CD14-positive monocyte (primary cell): ENCODE data around the gene UPP1. TPM values are rescaled to one million over a fixed set of nuclear protein-coding genes. Genes with fewer than 3 reads are reported as not detected.

Source experiments
- DNase-seq, 3 donors: peaks; one replicate each; pipeline ENCODE4 v3.0.0-alpha.2; 2011 to 2022
- H2AFZ ChIP-seq: 2 replicates; pipeline ENCODE4 v1.6.0; 2012; ENCODE audit warnings: mild to moderate bottlenecking, low read depth, low read length, inconsistent platforms; ENCODE audit not compliant: insufficient read depth, poor library complexity, severe bottlenecking
- H3K27ac ChIP-seq, 2 donors: 1 replicate in 1 of 2; 2 replicates in 1 of 2; pipeline ENCODE4 v1.5.1; 2012 to 2013; ENCODE audit warnings: low read length in 2 of 2, control low read depth in 1 of 2, inconsistent platforms in 1 of 2, low read depth in 1 of 2, mild to moderate bottlenecking in 1 of 2
- H3K27me3 ChIP-seq, 2 donors: one replicate each; pipeline versions ENCODE4 v1.6.0 to v1.6.1; 2011 to 2013; ENCODE audit warnings: low read length in 2 of 2; ENCODE audit not compliant: control insufficient read depth in 2 of 2, insufficient read depth in 2 of 2
- H3K36me3 ChIP-seq, 2 donors: replicated peaks in 1 of 2; 1 replicate in 1 of 2; 2 replicates in 1 of 2; pipeline versions ENCODE4 v1.5.1 to v1.6.1; 2012 to 2013; ENCODE audit warnings: low read length in 2 of 2, control low read depth in 1 of 2, inconsistent platforms in 1 of 2, mild to moderate bottlenecking in 1 of 2; ENCODE audit not compliant: insufficient read depth in 2 of 2, control insufficient read depth in 1 of 2
- H3K4me1 ChIP-seq, 2 donors: 1 replicate in 1 of 2; 2 replicates in 1 of 2; pipeline versions ENCODE4 v1.5.1 to v1.6.1; 2012 to 2013; ENCODE audit warnings: low read length in 2 of 2, control low read depth in 1 of 2, inconsistent platforms in 1 of 2, mild to moderate bottlenecking in 1 of 2, moderate library complexity in 1 of 2; ENCODE audit not compliant: insufficient read depth in 2 of 2, control insufficient read depth in 1 of 2
- H3K4me2 ChIP-seq: replicated peaks from 2 replicates; pipeline ENCODE3; 2012; ENCODE audit warnings: low read length, moderate library complexity, mild to moderate bottlenecking; ENCODE audit not compliant: poor library complexity, severe bottlenecking; ENCODE audit errors: extremely low read depth
- H3K4me3 ChIP-seq, 3 experiments: fragments of 200-600 bp in 1 of 3; sonication (generic) in 1 of 3; replicated peaks in 1 of 3; 1 replicate in 2 of 3; 2 replicates in 1 of 3; pipeline ENCODE4 v1.5.1; 2011 to 2013; ENCODE audit warnings: low read length in 3 of 3, mild to moderate bottlenecking in 3 of 3, control low read depth in 2 of 3, low read depth in 2 of 3, inconsistent platforms in 1 of 3, moderate library complexity in 1 of 3
- H3K79me2 ChIP-seq: 2 replicates; pipeline ENCODE4 v1.6.0; 2012; ENCODE audit warnings: mild to moderate bottlenecking, control low read depth, inconsistent platforms, low read length, moderate library complexity; ENCODE audit not compliant: insufficient read depth
- H3K9ac ChIP-seq: 2 replicates; pipeline ENCODE4 v1.6.0; 2017; ENCODE audit warnings: low read length, mild to moderate bottlenecking; ENCODE audit not compliant: insufficient read depth, poor library complexity, severe bottlenecking
- H3K9me3 ChIP-seq, 2 donors: replicated peaks in 1 of 2; 1 replicate in 1 of 2; 2 replicates in 1 of 2; pipeline versions ENCODE4 v1.5.1 to v1.6.1; 2012 to 2013; ENCODE audit warnings: low read length in 2 of 2, control low read depth in 1 of 2; ENCODE audit not compliant: control insufficient read depth in 1 of 2, insufficient read depth in 1 of 2
- H4K20me1 ChIP-seq: 2 replicates; pipeline ENCODE4 v1.6.0; 2012; ENCODE audit warnings: mild to moderate bottlenecking, low read length, control low read depth, moderate library complexity; ENCODE audit not compliant: insufficient read depth
- H3K27ac Mint-ChIP-seq, 7 donors: one replicate each; pipeline ENCODE4 v1.8.0; 2020; ENCODE audit warnings: mild to moderate bottlenecking in 7 of 7, mixed read lengths in 7 of 7, moderate library complexity in 6 of 7, inconsistent platforms in 2 of 7
- H3K27me3 Mint-ChIP-seq, 3 donors: one replicate each; pipeline ENCODE4 v1.8.0; 2021 to 2022; ENCODE audit warnings: low read depth in 3 of 3, mild to moderate bottlenecking in 3 of 3, mixed read lengths in 3 of 3, moderate library complexity in 3 of 3, inconsistent platforms in 1 of 3
- H3K36me3 Mint-ChIP-seq, 2 donors: one replicate each; pipeline ENCODE4 v1.8.0; 2020; ENCODE audit warnings: mixed read lengths in 2 of 2, inconsistent platforms in 1 of 2, mild to moderate bottlenecking in 1 of 2
- H3K4me1 Mint-ChIP-seq: one replicate; pipeline ENCODE4 v1.8.0; 2020; ENCODE audit warnings: mild to moderate bottlenecking, mixed read lengths
- H3K4me3 Mint-ChIP-seq, 2 donors: one replicate each; pipeline ENCODE4 v1.8.0; 2020; ENCODE audit warnings: mild to moderate bottlenecking in 2 of 2, mixed read lengths in 2 of 2, moderate library complexity in 1 of 2
- H3K9me3 Mint-ChIP-seq, 7 donors: one replicate each; pipeline ENCODE4 v1.8.0; 2020 to 2022; ENCODE audit warnings: mixed read lengths in 7 of 7, mild to moderate bottlenecking in 6 of 7, moderate library complexity in 6 of 7, inconsistent platforms in 2 of 7
- WGBS: methylation state at CpG from one replicate; pipeline ENCODE4 v1.1.5; 2013; ENCODE audit warnings: missing lambda C conversion rate; ENCODE audit not compliant: insufficient coverage; 5-methylcytosine and 5-hydroxymethylcytosine counted together
- intact Hi-C, 2 donors: fragments of 100-400 bp; cut with micrococcal nuclease; formaldehyde crosslinking; loops; one replicate each; pipeline versions ENCODE4 v1.15.0 to v1.15.1; 2023
- polyA plus RNA-seq, 3 donors: library from polyadenylated mRNA; depleted of rRNA in 1 of 3; unstranded in 2 of 3; stranded (reverse) in 1 of 3; fragments of 300-500 nt in 2 of 3; fragments of >200 nt in 1 of 3; fragmentation: Illumina TruSeq in 2 of 3; gene quantifications; 1 replicate in 2 of 3; 2 replicates in 1 of 3; pipeline ENCODE4 v1.2.3, GENCODE V29; 2012 to 2021
- TF ChIP-seq, protein P1 (sequence below): fragments of 200-600 bp; IDR thresholded peaks from one replicate; pipeline ENCODE4 v1.8.0; 2022; ENCODE audit warnings: antibody characterized with exemption, mild to moderate bottlenecking

The UPP1 gene
- polyA plus RNA-seq, 3 donors: 109 to 212 (median 129) TPM

DNA sequence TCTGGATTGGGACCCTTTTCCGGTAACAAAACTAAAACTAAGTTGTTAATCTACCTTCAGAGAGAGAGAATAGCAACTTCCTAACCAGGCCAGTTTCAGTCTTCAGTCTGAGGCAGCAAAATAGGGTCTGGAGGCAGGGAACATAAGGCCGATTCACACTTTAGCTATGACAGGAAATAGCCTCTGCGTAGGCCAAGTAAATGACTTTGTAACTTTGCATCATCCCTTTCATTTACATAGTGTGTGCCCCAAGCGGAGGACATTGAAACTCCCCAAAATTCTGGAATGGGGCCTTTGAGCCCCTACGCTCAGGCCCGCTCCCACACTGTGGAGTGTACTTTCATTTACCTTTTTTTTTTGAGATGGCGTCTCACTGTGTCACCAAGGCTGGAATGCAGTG, 1.7 kb upstream of the UPP1 start:
- Histone ChIP-seq H3K79me2 (peaks cover 38% of the 10 kb centered on the region), H3K9ac (peak overlapping the region; percentile 97), H3K27ac (peak overlapping the region; percentile 97 to 99), H3K4me2 (peak overlapping the region; percentile 91), H3K36me3 (peaks cover 14 to 21% of the 10 kb centered on the region in 2 donors), H2AFZ (no peak overlapping the region), H3K4me3 (peak overlapping the region in 1 of 3 experiments; percentile 93), H3K9me3 (no peaks in the 10 kb centered on the region), H4K20me1 (peaks cover 33% of the 10 kb centered on the region), H3K4me1 (peaks cover 60 to 77% of the 10 kb centered on the region in 2 donors), H3K27me3 (no peaks in the 10 kb centered on the region)
- Mint-ChIP-seq H3K9me3 (peaks cover 0 to 5% (median 0%) of the 10 kb centered on the region in 7 donors), H3K27me3 (peaks cover 0 to 2% (median 0%) of the 10 kb centered on the region in 3 donors), H3K4me1 (peaks cover 68% of the 10 kb centered on the region), H3K36me3 (peaks cover 33 to 40% of the 10 kb centered on the region in 2 donors), H3K27ac (peak overlapping the region; percentile 97 to 100 (median 100)), H3K4me3 (peak overlapping the region; percentile 57 to 60)
- peak; percentile 75 to 85 (median 85) for DNase-seq
- 71% methylated on average over 4 of the region's 7 CpGs for WGBS
- TF ChIP-seq, protein P1, sequence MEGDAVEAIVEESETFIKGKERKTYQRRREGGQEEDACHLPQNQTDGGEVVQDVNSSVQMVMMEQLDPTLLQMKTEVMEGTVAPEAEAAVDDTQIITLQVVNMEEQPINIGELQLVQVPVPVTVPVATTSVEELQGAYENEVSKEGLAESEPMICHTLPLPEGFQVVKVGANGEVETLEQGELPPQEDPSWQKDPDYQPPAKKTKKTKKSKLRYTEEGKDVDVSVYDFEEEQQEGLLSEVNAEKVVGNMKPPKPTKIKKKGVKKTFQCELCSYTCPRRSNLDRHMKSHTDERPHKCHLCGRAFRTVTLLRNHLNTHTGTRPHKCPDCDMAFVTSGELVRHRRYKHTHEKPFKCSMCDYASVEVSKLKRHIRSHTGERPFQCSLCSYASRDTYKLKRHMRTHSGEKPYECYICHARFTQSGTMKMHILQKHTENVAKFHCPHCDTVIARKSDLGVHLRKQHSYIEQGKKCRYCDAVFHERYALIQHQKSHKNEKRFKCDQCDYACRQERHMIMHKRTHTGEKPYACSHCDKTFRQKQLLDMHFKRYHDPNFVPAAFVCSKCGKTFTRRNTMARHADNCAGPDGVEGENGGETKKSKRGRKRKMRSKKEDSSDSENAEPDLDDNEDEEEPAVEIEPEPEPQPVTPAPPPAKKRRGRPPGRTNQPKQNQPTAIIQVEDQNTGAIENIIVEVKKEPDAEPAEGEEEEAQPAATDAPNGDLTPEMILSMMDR: peak; percentile 41
- intact Hi-C loops: loop anchor here in 1 of 2 donors (5.0 kb wide), 2 partner anchors 50 to 110 kb away; partner anchors contain the start of genes C7orf57 and HUS1

DNA sequence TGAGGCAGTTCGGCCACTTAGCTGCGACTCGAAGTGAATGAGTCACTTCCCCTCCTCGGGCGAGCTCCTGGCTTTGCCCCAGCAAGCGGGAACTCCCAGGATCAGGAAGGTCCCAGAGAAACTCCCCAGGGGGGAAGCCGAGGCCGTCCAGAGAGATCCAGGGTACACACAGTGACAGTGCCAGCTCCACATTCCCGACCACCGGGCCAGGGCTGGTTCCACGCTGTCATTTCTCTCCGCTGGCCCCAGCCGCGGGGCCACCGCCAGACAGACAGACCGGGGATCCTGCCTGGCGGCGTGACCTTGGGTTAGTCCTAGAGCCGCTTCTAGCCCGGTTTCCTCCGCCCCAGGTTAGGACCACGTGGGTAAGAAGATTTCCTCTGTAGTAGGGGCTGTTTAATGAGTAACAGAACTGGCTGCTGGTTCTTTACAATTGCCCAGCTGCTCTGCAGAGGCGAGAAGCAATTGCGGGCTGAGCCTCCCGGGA, 463 bp upstream of the UPP1 start:
- intact Hi-C loops: loop anchor here in 1 of 2 donors (5.0 kb wide), 2 partner anchors 51 to 111 kb away; partner anchors contain the start of genes C7orf57 and HUS1
- TF ChIP-seq, protein P1: no peak
- WGBS: under 1% methylated on average over 19 of the region's 25 CpGs
- H3K36me3 ChIP-seq: peaks cover 26 to 34% of the 10 kb centered on the region in 2 donors
- peak overlapping the region; percentile 97 to 100 (median 100) for H3K27ac Mint-ChIP-seq
- peaks cover 0 to 5% (median 0%) of the 10 kb centered on the region in 7 donors for H3K9me3 Mint-ChIP-seq
- peaks cover 60 to 81% of the 10 kb centered on the region in 2 donors for H3K4me1 ChIP-seq
- H4K20me1 ChIP-seq: peaks cover 45% of the 10 kb centered on the region
- H3K79me2 ChIP-seq: peaks cover 50% of the 10 kb centered on the region
- H3K9ac ChIP-seq: peak overlapping the region; percentile 97
- H3K4me1 Mint-ChIP-seq: peaks cover 75% of the 10 kb centered on the region
- peak overlapping the region; percentile 88 to 92 for H3K4me3 Mint-ChIP-seq
- peaks cover 44 to 49% of the 10 kb centered on the region in 2 donors for H3K36me3 Mint-ChIP-seq
- H3K4me2 ChIP-seq: peak overlapping the region; percentile 91
- H3K27ac ChIP-seq: peak overlapping the region; percentile 97 to 99
- no peaks in the 10 kb centered on the region for H3K27me3 ChIP-seq
- H3K27me3 Mint-ChIP-seq: peaks cover 0 to 2% (median 0%) of the 10 kb centered on the region in 3 donors
- H2AFZ ChIP-seq: peak overlapping the region; percentile 19
- H3K4me3 ChIP-seq: peak overlapping the region; percentile 36 to 93 (median 57)
- no peaks in the 10 kb centered on the region for H3K9me3 ChIP-seq
- peak; percentile 86 to 97 (median 90) for DNase-seq
